ENCODE results near the gene SPON1. TPM values are rescaled to one million over a fixed set of nuclear protein-coding genes. Genes with fewer than 3 reads are reported as not detected.
"Not testable (repeated sequence)": the region's sequence is repeated elsewhere in the genome, so short reads cannot be mapped to it uniquely, and the experiment has no call there.

SPON1 gene
- total and polyA plus RNA-seq, 8 donors = 9.3 to 122 (median 26.9) TPM

- intact Hi-C loops (cut with DNase I; ENCODE audit: low total_unique reads) = no loop called here
- Histone ChIP-seq H3K4me1 (peaks cover 15 to 49% (median 30%) of the 10 kb centered on the region in 4 donors), H3K27me3 (no peaks in the 10 kb centered on the region), H3K9me3 (no peaks in the 10 kb centered on the region), H3K4me3 (no peak overlapping the region), H3K27ac (peak overlapping the region in 4 of 5 donors; percentile 17 to 85 (median 58)), H3K36me3 (no peaks in the 10 kb centered on the region)
- WGBS, 5 donors = 69 to 91% (median 86%) methylated on average over 1 of the region's 1 CpG
- TF ChIP-seq CTCF (IDR thresholded peaks at IDR 0.05) (no peak), POLR2AphosphoS5 (IDR thresholded peaks at IDR 0.05) (no peak), EP300 (IDR thresholded peaks at IDR 0.05) (no peak), POLR2A (IDR thresholded peaks at IDR 0.05) (no peak)
- DNase-seq = no peak
These were observed 65.0 kb downstream of the SPON1 start for GRCh38 chr11:14027525-14027924.

- peak overlapping the region in 4 of 5 donors; percentile 62 to 85 (median 74) for H3K27ac ChIP-seq
- peak in 1 of 2 donors; percentile 55 for DNase-seq
These were observed 66.9 kb downstream of the SPON1 start for GRCh38 chr11:14029440-14029839.

GRCh38 chr11:14029971-14030920 is 67.7 kb downstream of the SPON1 start:
- H3K27ac ChIP-seq = peak overlapping the region in 4 of 5 donors; percentile 62 to 85 (median 74)
- intact Hi-C loops (cut with DNase I; ENCODE audit: low total_unique reads) = no loop called here

More at GRCh38 chr11:14029440-14029839, 66.9 kb downstream of the SPON1 start:
- Histone ChIP-seq H3K9me3 (no peaks in the 10 kb centered on the region), H3K4me3 (no peak overlapping the region), H3K36me3 (no peaks in the 10 kb centered on the region), H3K4me1 (peaks cover 15 to 49% (median 30%) of the 10 kb centered on the region in 4 donors), H3K27me3 (no peaks in the 10 kb centered on the region)
- TF ChIP-seq POLR2AphosphoS5 (IDR thresholded peaks at IDR 0.05) (no peak), POLR2A (IDR thresholded peaks at IDR 0.05) (no peak), CTCF (IDR thresholded peaks at IDR 0.05) (no peak), EP300 (IDR thresholded peaks at IDR 0.05) (no peak)
- intact Hi-C loops (cut with DNase I; ENCODE audit: low total_unique reads) = no loop called here
- WGBS, 5 donors = 18 to 37% (median 21%) methylated on average over 4 of the region's 4 CpGs

GRCh38 chr11:14035526-14035925 is 73.0 kb downstream of the SPON1 start:
- H3K27me3 ChIP-seq; H3K36me3 ChIP-seq; intact Hi-C loops (cut with DNase I; ENCODE audit: low total_unique reads); DNase-seq; H3K9me3 ChIP-seq; H3K27ac ChIP-seq; H3K4me3 ChIP-seq: not testable (repeated sequence)
- 87 to 93% (median 90%) methylated on average over 2 of the region's 2 CpGs for WGBS, 5 donors
- peaks cover 0 to 11% (median 4%) of the 10 kb centered on the region in 4 donors for H3K4me1 ChIP-seq

More at GRCh38 chr11:14029971-14030920, 67.7 kb downstream of the SPON1 start:
- H3K27me3 ChIP-seq = no peaks in the 10 kb centered on the region
- peak; percentile 79 to 89 for DNase-seq
- WGBS, 5 donors = 22 to 30% (median 25%) methylated on average over 13 of the region's 13 CpGs
- no peaks in the 10 kb centered on the region for H3K36me3 ChIP-seq
- no peak overlapping the region for H3K4me3 ChIP-seq
- H3K9me3 ChIP-seq = no peaks in the 10 kb centered on the region
- TF ChIP-seq POLR2AphosphoS5 (IDR thresholded peaks at IDR 0.05) (peak; percentile 39 to 82 (median 79)), EP300 (IDR thresholded peaks at IDR 0.05) (peak; percentile 28), CTCF (IDR thresholded peaks at IDR 0.05) (no peak)
- H3K4me1 ChIP-seq = peaks cover 15 to 49% (median 29%) of the 10 kb centered on the region in 4 donors
